Stimulated activated CD4-positive, alpha-beta T cell treated with anti-CD3 and anti-CD28 coated beads, Interleukin-2, amount 100 ng/mL, for 4 hours (primary cell): ENCODE results near the gene SHB.

Experiments used
- DNase-seq: peaks from one replicate; pipeline ENCODE4 v3.0.0-alpha.2; 2020; ENCODE audit warnings: low read depth

SHB gene

GRCh38 chr9:37989701-37990100 is 79.3 kb downstream of the SHB start:
- DNase-seq: no peak

GRCh38 chr9:37988602-37989001 is 80.4 kb downstream of the SHB start:
- DNase-seq: no peak

- DNase-seq: no peak
These were observed 81.0 kb downstream of the SHB start for GRCh38 chr9:37988041-37988440.

- no peak for DNase-seq
These were observed 81.5 kb downstream of the SHB start for GRCh38 chr9:37987467-37987981.

GRCh38 chr9:37986771-37987258 is 82.2 kb downstream of the SHB start:
- no peak for DNase-seq

- DNase-seq: no peak
These were observed 83.0 kb downstream of the SHB start for GRCh38 chr9:37986001-37986400.

- DNase-seq: no peak
These were observed 84.1 kb downstream of the SHB start for GRCh38 chr9:37984672-37985611.

GRCh38 chr9:37984278-37984671 is 84.8 kb downstream of the SHB start:
- DNase-seq: no peak

GRCh38 chr9:37983381-37984067 is 85.5 kb downstream of the SHB start:
- DNase-seq: no peak

GRCh38 chr9:37979844-37980243 is 89.2 kb downstream of the SHB start:
- DNase-seq: no peak

GRCh38 chr9:37978983-37979382 is 90.0 kb downstream of the SHB start:
- no peak for DNase-seq

GRCh38 chr9:37978481-37978864 is 90.6 kb downstream of the SHB start:
- no peak for DNase-seq

- DNase-seq: no peak
These were observed 91.1 kb downstream of the SHB start for GRCh38 chr9:37977851-37978480.

GRCh38 chr9:37976714-37977477 is 92.1 kb downstream of the SHB start:
- DNase-seq: no peak

GRCh38 chr9:37975639-37976038 is 93.4 kb downstream of the SHB start:
- no peak for DNase-seq

- DNase-seq: no peak
These were observed 94.4 kb downstream of the SHB start for GRCh38 chr9:37974506-37975173.

GRCh38 chr9:37972351-37972848 is 96.6 kb downstream of the SHB start:
- DNase-seq: no peak

GRCh38 chr9:37971691-37972090 is 97.3 kb downstream of the SHB start:
- no peak for DNase-seq

- DNase-seq: no peak
These were observed 97.9 kb downstream of the SHB start for GRCh38 chr9:37971108-37971459.

- no peak for DNase-seq
These were observed 98.5 kb downstream of the SHB start for GRCh38 chr9:37970301-37971107.
